Activated naive CD8-positive, alpha-beta T cell treated with anti-CD3 and anti-CD28 coated beads for 36 hours (primary cell): ENCODE results near the gene ARMCX4. TPM values are rescaled to one million over a fixed set of nuclear protein-coding genes. Genes with fewer than 3 reads are reported as not detected.

Experiments
- DNase-seq: peaks from one replicate; pipeline ENCODE4 v3.0.0; 2021
- H3K27ac Mint-ChIP-seq: one replicate; pipeline ENCODE4 v1.8.0; 2022; ENCODE audit warnings: mild to moderate bottlenecking, moderate library complexity, mixed read lengths
- H3K27me3 Mint-ChIP-seq: one replicate; pipeline ENCODE4 v1.8.0; 2022; ENCODE audit warnings: mild to moderate bottlenecking, mixed read lengths
- H3K36me3 Mint-ChIP-seq: one replicate; pipeline ENCODE4 v1.8.0; 2021; ENCODE audit warnings: mild to moderate bottlenecking, mixed read lengths
- H3K4me1 Mint-ChIP-seq: one replicate; pipeline ENCODE4 v1.8.0; 2021; ENCODE audit warnings: mixed read lengths
- H3K4me3 Mint-ChIP-seq: one replicate; pipeline ENCODE4 v1.8.0; 2022; ENCODE audit warnings: mild to moderate bottlenecking, moderate library complexity, mixed read lengths
- H3K9me3 Mint-ChIP-seq: one replicate; pipeline ENCODE4 v1.8.0; 2022; ENCODE audit warnings: mixed read lengths
- total RNA-seq, 2 experiments: library from RNA; stranded (reverse); gene quantifications; one replicate each; pipeline ENCODE4 v1.2.3, GENCODE V29; 2021

ARMCX4 gene
- total RNA-seq, 2 experiments from 2014 or later, result 5.5 to 6.8 TPM

DNA sequence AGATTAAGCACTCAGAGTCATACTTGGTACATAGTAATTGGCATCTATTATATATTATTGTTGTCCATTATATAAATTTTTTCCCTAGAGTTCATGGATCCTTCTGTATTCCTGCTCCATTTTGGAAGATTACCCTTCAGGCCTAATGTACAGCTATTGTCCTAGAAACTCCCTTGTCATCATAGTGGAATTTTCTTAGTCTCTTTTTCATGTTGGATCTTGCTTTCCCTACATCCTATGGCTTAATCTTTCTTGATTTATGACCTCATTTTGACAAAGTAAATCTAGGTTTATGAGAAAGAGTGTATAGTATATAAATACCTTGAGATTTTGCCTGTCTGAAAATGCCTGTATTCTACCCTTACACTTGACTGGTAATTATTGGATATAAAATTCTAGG is 22.1 kb downstream of the ARMCX4 start:
- Mint-ChIP-seq H3K4me3 (no peak overlapping the region), H3K36me3 (peaks cover 6% of the 10 kb centered on the region), H3K9me3 (no peaks in the 10 kb centered on the region), H3K27ac (no peak overlapping the region), H3K27me3 (no peaks in the 10 kb centered on the region), H3K4me1 (no peaks in the 10 kb centered on the region)
- DNase-seq, result no peak

DNA sequence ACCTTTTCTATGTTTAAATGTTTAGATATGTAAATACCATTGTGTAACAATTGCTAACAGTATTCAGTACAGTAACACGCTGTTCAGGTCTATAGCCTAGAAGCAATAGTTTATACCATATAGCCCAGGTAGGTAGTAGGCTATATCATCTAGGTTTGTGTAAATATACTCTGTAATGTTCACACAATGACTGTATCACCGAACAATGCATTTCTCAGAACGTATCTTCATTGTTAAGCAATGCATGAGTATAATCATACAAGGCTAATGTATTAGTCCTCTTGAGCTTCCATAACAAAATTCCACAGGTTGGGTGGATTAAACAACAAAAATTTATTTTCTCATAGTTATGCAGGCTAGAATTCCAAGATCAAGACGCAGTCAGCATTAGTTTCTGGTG is 22.7 kb downstream of the ARMCX4 start:
- Mint-ChIP-seq H3K36me3 (peaks cover 6% of the 10 kb centered on the region), H3K27ac (no peak overlapping the region), H3K27me3 (no peaks in the 10 kb centered on the region), H3K4me3 (no peak overlapping the region), H3K9me3 (no peaks in the 10 kb centered on the region), H3K4me1 (no peaks in the 10 kb centered on the region)
- DNase-seq, result no peak

DNA sequence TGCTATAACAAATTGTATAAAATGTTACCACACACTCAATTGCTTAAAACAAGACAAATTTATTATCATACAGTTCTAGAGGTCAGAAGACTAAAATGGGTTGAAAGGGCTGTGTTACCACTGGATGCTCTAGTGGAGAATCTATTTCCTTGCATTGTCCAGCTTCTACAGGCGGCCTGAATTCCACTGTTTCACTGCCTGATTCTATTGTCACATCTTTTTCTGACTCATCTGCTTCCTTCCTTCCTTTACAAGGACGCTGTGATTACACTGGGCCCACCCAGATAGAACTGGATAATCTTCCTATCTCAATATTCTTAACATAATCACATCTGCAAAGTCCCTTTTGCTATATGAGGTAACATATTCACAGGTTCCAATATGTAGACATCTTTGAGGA is 45.7 kb downstream of the ARMCX4 start:
- no peak overlapping the region for H3K4me3 Mint-ChIP-seq
- no peak overlapping the region for H3K27ac Mint-ChIP-seq
- H3K27me3 Mint-ChIP-seq, result no peaks in the 10 kb centered on the region
- peaks cover 3% of the 10 kb centered on the region for H3K9me3 Mint-ChIP-seq
- no peaks in the 10 kb centered on the region for H3K4me1 Mint-ChIP-seq
- no peak for DNase-seq
- H3K36me3 Mint-ChIP-seq, result peaks cover 7% of the 10 kb centered on the region

Other genes starting within 250 kb of the ARMCX4 start
- gene TAF7L, start 194.1 kb upstream of the ARMCX4 start, total RNA-seq, result not detected
- 10 to 100 TPM; 36.0 to 39.8 TPM for gene TIMM8A, start 136.7 kb upstream of the ARMCX4 start, total RNA-seq
- 1 to 10 TPM in 1 of 2 experiments, under 1 TPM in 1; 0.85 to 1.1 TPM for gene BTK, start 99.3 kb upstream of the ARMCX4 start, total RNA-seq
- 100 to 1,000 TPM; 329 to 361 TPM for gene RPL36A, start 94.4 kb upstream of the ARMCX4 start, total RNA-seq
- gene GLA, start 77.5 kb upstream of the ARMCX4 start, total RNA-seq, result 10 to 100 TPM; 51.3 to 56.3 TPM
- gene HNRNPH2, start 77.2 kb upstream of the ARMCX4 start, total RNA-seq, result 10 to 100 TPM; 19.2 to 19.3 TPM
- gene ARMCX1, start 65.1 kb downstream of the ARMCX4 start, total RNA-seq, result 1 to 10 TPM; 6.9 to 7.3 TPM
- 10 to 100 TPM; 49.0 to 52.2 TPM for gene ARMCX6, start 132.5 kb downstream of the ARMCX4 start, total RNA-seq
- gene ARMCX3, start 137.7 kb downstream of the ARMCX4 start, total RNA-seq, result 10 to 100 TPM; 28.2 to 29.9 TPM
- gene ARMCX2, start 174.4 kb downstream of the ARMCX4 start, total RNA-seq, result 10 to 100 TPM; 15.6 to 17.3 TPM